A375 (cell line): ENCODE results near the gene RPP40. TPM values are rescaled to one million over a fixed set of nuclear protein-coding genes. Genes with fewer than 3 reads are reported as not detected.

Experiments
- total RNA-seq: library from RNA; depleted of rRNA; stranded (reverse); fragments of >200 nt; shearing (Covaris generic); gene quantifications from 2 replicates; pipeline ENCODE4 v1.2.3, GENCODE V29; 2014; rRNA removed

Gene RPP40, protein sequence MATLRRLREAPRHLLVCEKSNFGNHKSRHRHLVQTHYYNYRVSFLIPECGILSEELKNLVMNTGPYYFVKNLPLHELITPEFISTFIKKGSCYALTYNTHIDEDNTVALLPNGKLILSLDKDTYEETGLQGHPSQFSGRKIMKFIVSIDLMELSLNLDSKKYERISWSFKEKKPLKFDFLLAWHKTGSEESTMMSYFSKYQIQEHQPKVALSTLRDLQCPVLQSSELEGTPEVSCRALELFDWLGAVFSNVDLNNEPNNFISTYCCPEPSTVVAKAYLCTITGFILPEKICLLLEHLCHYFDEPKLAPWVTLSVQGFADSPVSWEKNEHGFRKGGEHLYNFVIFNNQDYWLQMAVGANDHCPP
- 11.2 and 14.9 TPM in 2 replicates for total RNA-seq

DNA sequence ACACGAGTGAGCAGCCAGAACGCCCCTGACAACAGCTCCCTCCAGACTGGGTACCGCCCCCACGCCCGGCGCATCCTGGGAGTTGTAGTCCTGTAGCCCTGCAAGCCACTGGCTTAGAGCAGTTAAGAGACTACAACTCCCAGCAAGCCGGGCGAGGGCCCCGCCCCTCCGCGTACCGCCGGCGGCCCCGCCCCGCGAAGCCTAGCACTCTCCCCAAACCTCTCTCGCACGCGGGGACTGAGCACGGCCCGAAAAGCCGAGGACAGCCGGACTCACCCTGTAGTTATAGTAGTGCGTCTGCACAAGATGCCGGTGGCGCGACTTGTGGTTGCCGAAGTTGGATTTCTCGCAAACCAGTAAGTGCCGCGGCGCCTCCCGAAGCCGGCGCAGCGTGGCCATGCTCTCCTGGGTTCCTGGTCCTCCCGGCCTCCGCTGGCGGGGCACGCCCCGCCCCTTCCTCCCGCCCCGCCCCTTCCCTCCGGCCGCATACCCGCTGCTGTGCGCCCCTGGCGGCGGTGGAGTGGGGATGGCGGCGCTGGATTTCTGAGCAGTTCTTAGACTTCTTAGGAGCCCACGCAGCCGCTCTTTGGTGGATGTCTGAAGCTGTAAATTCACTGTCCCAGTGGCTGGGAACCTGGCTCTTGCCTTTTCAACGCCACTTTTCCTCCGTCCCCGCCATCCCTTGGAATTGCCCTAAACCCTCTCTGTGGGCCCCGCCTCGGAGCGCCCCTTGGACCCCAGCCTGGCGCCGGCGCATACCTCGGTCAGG lies at the start of gene RPP40:
Gene RPP40 (minus strand): TSS at position 434 of the 769 bp plus-strand sequence. CDS start 35 bp downstream, at position 399.

Other genes with a start within 250 kb of the RPP40 start
- gene CDYL, start 227.6 kb downstream of the RPP40 start, total RNA-seq: 12.9 and 19.8 TPM in 2 replicates
- 0.08 TPM in 1 of 2 replicates, not detected in the other for gene PPP1R3G, start 81.3 kb upstream of the RPP40 start, total RNA-seq